Measurements from ENCODE around the gene PLOD2.

GRCh38 chr3:146199762-146200161 is 38.8 kb upstream of the PLOD2 start:
- TF ChIP-seq CTCF (IDR thresholded peaks at IDR 0.05) (no peak), NR1H2 (CRISPR knock-in tag; IDR thresholded peaks at IDR 0.05) (no peak), CREM (CRISPR knock-in tag; IDR thresholded peaks at IDR 0.05) (no peak), NFYB (CRISPR knock-in tag; conservative IDR thresholded peaks at IDR 0.05; ENCODE audit: low read depth) (no peak), ZNF512 (CRISPR knock-in tag; IDR thresholded peaks at IDR 0.05; ENCODE audit: borderline replicate concordance) (no peak), NFE2L1 (CRISPR knock-in tag; IDR thresholded peaks at IDR 0.05) (no peak), ESRRA (CRISPR knock-in tag; IDR thresholded peaks at IDR 0.05; ENCODE audit: borderline replicate concordance) (no peak), FOXP1 (CRISPR knock-in tag; IDR thresholded peaks at IDR 0.05; ENCODE audit: borderline replicate concordance) (no peak), ATF3 (CRISPR knock-in tag; conservative IDR thresholded peaks at IDR 0.05) (no peak)
